ENCODE measurements around the gene IQCN.
"Not testable (repeated sequence)": the region's sequence is repeated elsewhere in the genome, so short reads cannot be mapped to it uniquely, and the experiment has no call there.

IQCN gene

DNA sequence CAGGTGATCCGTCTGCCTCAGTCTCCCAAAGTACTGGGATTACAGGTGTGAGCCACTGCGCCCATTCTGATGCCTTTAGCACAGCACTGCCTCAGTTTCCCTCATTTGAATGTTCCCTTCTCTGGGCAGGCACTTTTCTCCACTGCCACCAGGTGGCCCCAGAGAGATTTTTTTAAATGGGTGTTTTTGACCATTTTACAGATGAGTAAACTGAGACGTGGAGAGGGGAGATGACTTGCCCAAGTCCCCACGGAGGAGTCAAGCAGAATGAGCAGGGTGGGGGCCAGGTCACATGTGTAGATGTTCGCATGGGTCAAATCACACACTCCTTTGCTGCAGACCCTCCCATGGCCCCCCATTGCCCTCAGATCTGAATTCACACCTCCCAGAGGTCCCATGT, 44.8 kb downstream of the IQCN start:
- DNase-seq: no peak

DNA sequence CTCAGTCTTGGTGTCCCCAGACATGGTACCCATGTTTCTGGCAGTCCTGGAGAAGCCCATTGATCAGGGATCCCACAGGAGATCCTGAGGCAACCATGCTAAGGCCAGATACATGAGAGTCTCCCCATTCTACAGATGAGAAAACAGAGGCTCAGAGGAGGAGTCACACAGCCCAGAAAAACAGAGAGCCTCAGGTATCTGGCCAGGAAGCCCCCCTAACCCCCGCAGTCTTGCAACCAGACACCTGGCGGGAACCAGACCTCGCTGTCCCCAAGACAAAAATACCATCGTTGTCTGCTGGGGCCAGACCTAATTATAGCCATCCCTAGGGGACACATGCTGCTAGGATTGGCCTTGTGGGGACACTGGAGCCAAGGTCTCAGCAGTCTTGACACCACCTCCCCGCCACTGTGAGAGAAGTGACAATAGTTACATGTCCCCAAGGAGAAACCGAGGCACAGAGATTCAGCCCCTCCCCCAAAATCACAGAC, 46.4 kb downstream of the IQCN start:
- no peak for DNase-seq

DNA sequence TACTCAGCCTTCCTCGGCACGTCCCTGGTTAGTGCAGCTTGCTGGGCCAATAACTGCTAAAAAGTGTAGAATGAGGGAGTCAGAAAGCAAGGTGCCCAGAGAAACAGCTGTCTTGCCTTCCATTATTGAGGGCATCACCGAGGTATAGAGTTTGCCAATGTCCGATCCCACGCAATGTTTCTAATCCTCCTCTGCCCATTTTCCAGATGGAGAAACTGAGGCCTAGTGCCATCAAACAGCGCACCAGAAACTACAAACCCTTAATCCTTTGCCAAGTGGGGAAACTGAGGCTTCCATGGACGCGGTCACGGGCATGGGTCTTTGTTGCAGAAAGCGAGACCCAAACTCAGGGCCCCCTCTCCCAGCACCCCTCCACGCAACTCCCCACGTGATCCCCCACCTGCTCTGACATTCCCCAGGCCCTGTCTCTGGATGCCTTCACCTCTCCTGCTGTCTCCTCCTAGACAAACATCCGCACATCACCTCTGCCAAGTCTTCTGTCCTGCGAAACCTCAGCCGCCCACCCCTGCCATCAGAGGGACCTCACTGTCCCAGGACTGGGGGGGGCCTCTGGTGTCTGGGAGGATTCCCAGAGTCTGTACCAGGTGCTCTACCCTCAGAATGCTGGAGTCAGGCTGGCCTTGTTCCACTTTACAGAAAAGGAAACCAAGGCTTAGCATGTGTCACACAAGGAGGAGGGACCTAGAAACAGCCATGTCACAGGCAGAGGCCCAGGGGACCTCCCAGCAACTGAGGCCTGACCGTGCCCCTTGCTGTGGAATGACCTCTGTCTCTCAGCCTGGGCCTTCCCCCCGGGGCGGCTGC, 47.1 kb downstream of the IQCN start:
- no peak for DNase-seq

DNA sequence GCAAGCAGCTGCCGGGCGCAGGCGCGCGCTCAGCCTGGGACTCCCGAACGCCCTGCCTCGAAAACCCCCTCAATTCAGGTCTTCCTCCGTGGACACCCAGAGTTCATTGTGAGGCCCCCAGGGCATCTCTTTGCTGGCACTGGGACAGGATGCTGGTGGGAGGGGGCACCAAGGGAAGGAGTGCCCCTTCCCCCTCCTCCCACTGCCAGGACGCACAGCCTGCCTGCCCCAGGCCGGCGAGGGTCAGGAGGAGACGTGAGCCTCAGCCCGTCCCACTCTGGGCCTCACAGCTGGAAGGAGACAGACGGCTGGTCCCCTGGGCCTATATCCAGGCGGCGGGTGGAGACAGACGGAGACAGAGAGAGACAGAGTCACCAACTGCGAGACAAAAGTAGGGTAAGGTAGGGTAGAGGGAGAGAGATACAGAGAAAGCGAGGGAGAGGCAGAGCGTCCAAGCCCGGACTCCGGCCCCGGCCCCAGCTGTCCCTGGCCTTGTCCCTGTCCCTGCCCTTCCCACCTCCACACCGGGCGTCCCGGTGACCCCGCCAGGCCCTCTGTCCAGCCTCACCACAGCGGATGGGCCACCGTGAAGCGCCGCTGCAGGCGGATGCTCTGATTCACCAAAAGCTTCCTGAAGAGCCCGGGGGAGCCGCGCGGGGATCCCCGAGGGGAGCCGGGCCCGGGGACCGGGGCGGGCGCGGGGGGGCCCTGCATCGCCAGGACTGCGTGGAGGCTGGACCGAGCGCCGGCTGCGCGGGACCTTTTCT, 48.4 kb downstream of the IQCN start, which contains the start of gene PDE4C:
Gene PDE4C, minus strand, starts transcription at position 737 of the 767 bp plus-strand sequence. Its CDS starts 23 bp downstream, at position 714.
- DNase-seq: no peak

DNA sequence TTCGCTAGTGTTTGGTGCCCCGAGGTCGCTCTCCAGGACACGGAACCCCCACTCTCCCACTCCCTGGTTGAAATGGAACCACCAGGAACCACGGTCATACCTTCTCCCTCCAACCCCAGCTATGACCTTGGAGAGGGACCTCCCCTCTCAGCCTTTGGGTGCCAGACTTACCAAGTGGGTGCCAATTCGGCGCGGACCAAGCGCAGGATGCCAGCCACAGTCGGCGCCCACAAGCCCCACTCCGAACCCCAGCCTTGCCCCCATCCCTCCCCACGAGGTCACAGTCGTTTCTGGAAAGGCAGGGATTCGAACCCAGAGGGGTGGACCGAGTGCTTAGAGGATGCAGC, 48.9 kb downstream of the IQCN start:
- DNase-seq: no peak

DNA sequence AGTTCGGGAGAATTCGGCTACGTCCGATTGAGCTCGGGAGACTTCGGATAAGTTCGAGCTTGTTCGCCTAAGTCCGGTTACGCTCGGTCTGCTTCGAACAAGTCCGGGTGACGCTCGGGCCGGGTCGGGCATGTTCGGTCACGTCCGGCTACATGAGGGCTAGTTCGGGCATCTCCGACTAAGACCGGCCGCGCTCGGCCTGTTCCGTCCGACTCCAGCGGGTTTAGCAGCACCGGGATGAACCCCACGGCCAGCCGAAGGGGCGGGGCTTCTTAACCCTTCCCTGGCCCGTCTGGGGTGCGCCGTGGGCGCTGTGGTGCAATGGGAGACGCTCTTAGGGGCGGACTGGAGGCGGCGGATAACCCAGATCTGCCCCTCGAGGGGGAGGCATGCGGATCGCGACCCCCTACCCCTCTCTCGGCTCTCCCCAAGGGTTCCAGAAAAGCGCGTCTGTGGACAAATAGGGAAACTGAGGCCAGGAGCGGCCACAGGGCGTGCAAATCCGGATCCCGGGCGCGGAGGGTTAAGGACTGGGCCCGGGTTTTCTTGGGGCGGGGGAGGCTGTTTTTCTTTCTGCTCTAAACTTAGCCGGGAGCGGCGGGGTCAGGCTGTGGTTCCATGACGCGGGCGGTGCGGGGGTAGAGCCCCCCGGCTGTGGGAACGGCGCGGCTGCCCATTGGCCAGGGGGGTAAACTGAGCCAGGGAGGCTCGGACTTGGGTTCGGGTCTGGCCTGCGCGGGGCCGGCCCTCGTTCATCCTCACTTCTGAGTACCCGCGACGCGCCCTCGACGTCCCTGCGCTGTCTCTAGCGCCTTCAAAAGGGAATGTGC, 49.5 kb downstream of the IQCN start:
- DNase-seq: peak; percentile 97

DNA sequence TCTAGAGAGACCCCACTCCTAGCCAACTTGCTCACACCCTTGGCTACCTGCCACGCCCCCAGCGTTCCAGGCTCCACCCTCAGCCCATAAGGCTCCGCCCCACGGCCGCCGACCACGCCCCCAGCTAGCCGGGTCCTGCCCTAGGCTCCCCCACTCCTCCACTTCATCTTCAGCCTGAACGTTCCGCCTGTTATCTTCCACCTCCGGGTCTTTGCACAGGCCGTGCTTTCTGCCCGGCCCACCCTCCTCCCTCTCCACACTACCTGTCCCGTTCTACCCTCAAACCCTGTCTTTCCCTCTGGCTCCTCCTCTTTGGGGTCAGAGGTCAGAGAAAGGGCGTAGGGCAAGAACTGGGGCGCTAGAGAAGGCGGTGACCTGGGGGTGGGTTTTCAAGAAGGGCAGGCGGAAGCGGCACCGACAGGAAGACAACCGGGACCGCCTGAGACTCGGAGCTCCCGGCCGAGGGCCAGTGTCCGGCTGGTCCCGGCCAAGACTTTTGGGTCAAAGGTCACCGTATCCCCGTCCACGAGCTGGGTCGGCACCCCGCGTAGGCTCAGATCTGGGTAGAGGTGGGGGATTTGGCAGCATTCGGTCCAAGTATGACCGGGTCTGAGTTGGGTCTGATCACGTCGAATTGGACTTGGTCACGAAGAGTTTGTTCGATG, 50.3 kb downstream of the IQCN start:
- DNase-seq: peak; percentile 51

DNA sequence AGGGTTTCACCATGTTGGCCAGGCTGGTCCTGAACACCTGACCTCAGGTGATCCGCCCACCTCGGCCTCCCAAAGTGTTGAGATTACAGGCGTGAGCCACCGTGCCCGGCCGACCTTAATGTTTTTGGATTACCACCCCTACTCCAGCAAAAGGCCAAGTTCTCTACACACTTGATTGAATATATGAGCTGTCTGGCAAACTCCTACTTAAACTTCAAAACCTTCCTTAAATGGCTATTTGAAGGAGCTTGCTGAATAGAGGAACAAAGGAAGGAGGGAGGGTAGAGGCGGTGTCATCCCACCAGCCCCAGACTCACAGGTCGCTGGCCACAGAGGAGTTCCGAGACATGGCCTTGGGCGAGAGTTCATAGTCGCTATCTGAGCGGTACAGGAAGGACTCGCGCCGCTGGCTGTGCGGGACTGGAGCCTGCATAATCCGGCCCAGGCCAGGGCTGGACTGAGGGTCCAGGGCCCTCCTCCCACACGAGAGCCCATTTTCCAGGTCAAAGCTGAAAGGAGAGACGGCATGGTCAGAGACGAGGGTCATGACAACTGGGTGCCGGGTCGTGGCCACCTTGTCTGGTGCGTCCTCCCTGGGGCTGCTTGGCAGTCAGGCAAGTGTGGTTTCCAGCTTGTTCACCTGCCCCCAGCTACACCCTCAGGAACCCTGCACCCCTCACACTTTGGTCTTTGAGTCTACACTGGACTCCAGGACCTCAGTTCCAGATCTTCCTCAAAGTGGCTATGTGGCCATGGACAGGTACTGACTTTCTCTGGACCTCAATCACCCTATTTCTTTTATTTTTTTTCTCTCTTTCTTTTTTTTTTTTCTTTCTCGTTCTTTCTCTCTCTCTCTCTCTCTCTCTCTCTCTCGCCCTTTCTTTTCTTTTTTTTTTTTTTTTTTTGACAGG, 52.2 kb downstream of the IQCN start:
- no peak for DNase-seq

DNA sequence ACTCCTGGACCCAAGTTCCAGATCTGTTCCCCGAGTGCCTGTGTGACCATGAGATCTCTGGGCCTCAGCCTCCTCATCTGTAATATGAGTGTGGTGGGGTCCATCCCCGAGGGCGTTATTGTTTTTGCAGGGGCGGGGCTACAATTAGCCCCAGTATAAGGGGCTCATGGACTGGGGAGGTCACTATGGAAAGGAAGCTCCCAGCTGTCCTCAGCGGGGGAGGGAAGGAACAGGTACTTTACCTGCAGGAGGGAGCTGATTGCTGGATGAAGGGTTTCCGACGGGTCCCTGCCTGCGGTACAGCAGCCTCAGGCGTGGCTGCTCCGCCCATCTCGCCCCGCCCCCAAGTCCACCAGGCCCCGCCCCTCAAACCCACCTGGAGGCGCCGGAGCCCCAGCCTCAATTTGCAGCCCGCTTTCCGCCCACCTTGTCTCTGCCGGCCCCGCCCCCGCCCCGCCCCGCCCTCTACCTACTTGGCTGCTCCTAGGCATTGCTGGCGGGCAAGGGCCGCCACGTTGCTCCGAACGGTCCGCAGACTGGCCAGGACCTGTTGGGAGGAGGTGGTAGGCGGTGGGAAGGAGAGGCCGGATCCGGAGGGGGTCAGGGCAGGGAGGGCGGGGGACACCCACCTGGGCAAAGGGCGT, 53.5 kb downstream of the IQCN start:
- no peak for DNase-seq

DNA sequence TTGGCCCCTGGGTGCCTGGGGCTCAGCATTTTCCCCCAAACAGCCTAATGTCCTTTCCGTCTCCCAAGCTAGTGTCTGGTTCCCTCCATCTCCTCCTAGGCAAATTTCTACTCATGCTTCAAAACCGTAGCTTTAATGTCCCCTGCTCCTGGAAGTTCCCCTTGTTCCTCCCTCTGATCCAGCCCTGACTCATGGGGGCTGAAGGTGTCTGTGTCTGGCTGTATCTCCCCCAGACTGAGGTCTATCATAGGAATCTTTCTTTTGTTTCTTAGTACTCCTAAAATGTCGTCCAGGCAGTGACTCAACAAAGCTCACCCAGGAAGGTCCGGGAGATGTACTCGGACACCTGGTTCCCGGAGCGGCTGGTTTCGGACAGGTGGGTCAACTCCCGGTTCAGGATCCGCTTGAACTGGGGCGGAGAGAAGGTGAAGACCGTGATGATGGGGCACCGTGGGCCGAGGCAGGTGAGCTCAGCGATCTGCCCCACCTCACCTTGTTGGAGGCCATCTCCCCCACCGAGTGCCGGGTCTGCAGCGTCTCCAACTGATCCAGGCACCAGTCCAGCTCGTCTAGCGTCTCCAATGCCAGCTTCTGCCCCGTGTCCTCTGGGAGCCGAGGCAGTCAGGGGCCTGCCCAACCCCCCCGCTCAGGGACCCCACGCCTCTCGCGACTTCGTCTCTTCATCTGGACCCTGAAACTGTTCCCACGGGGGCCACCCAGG, 54.2 kb downstream of the IQCN start:
- no peak for DNase-seq

DNA sequence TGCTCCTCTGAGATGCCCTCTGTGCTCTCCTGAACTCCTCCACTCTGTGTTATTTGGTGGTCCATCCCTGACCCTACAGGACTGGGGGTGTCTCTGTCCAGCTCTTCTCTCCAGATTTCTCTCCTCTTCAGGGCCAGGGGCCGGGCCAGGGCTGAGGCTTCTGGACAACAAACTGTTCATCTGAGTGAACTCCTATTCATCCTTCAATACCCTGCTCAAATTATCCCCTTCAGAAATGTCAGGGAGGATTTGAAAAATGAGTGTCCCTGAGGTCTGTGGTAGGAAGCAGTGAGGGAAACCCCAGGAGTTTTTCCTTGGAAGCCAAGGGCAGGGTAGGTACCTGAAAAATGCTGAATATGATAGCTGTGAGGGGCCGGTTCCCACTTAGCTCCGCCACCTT, 55.7 kb downstream of the IQCN start:
- no peak for DNase-seq

DNA sequence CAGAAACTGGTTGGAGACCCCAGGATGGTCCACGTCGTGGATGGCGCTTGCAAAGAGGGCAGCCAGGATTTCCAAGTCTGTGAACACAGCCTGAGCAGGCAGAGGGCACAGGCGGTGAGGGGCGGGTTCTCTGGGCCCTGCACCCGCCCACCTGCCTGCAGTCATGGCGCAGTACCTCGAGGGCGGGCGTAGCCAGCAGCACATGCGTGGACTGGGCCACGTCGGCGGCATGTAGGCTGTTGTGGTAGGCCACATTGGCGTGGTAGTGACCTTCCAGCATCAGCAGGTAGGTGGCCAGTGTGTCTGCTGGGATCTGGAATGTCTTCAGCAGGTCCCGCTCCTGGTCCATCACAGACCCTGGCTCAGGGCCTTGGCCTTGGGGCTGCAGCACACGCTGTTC, 56.1 kb downstream of the IQCN start:
- no peak for DNase-seq

DNA sequence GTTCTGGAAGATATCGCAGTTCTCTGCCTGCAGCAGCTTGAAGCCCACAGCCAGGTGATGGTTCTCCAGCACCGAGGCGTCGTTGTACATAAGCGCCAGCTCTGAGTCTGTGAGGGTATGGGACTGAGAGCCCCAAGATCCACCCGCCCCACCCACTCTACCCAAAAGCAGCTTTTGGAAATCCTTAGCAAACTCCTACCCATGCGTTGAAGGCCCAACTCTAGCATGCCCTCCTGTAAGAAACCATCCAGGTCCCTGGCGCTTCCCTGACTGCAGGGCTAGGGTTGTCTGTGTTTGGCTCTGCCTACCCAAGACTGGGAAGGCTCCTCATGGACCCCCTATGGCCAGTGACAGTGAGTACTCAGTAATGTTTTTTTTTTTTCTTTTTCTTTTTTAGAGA, 57.5 kb downstream of the IQCN start:
- DNase-seq: no peak

DNA sequence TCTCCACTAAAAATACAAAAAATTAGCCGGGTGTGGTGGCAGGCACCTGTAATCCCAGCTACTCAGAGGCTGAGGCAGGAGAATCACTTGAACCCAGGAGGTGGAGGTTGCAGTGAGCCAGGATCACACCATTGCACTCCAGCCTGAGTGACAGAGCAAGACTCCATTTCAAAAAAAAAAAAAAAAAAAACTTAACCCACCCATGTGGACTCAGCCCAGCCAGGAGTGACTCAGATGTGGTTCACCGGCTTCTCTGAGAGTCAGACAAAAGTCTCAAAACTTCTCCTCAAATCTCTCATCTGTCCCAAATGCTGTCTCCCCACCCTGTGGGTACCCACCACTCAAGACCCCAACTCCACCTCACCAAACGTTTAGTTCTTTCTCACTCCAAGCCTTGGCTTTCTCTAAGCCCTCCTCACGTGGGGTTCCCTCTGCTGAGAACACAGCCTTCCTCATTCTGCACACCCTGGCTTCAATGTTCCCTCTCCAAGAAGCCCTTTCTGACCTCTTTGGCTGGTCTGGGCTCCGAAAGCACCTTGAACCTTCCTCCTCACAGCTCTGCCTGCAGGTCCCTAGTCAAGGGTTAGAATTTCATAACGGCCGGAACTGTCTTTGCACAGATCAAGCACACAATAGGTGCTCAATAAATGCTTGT, 59.3 kb downstream of the IQCN start:
- DNase-seq: no peak

DNA sequence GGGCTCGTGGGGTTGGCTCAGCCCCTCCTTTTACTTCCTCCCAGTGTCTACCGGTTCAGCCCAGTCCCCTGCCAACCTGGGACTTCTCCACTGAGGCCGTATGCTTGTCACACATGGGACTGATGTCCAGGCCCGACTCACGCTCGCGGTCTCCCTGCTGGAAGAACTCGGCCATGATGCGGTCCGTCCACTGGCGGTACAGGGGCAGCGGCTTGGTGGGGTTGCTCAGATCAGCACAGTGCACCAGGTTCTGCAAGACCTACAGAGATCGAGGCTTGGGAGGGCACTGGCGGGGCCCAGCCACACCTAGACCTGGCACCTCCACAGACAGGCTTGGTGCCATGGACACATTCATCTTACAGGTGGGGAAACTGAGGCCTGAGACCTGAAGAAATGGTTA, 62.6 kb downstream of the IQCN start:
- DNase-seq: no peak

DNA sequence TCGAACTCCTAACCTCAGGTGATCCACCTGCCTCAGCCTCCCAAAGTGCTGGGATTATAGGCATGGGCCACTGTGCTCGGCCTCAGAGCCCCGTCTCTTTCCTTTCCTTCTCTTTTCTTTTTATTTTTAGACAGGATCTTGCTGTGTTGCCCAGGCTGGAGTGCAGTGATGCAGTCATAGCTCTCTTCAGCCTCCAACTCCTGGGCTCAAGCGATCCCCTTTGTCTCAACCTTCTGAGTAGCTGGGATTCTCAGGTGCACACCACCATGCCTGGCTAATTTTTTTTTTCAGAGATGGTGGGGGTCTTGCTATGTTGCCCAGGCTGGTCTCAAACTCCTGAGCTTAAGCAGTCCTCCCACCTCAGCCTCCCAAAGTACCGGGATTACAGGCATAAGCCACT, 64.3 kb downstream of the IQCN start:
- DNase-seq: not testable (repeated sequence)

DNA sequence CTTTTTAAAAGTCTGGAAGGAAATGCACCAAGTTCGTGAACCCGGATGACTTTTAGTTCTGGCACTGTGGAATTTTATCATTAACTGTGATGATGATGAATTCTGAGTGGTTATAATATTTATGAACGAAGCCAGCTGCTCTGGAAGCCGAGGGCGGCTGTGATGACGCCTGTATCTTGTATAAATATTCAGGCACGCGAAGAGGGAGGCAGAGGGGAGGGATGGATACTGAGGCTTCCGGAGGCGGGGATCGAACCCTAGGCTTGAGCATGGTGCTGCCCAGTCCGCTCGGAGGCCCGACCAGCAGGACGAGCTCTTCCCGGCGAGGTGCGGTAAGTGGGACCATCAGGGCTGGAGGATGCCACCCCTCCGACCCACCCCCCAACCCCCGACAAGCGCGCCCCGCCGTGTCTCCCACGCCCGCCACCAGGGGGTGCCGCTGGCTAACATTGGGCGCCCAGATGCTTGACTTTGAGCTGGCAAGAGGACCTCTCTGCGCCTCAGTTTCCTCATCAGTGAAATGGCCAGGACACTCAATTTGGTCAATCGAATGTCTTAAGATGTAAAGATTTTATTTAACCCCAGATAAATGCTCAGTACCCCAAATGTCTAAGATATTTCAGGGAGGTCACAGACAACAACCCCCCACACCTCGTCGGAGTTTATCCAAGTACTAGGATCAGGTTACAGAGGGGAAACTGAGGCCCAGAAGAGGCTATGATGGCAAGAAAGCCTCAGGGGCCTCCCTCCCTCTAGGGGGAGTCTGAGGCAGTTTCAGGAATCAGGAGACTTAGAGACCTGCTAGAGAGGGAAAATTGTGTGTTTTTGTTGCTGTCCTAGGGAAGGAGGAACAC, 65.9 kb downstream of the IQCN start:
- peak; percentile 10 for DNase-seq

Data from DMS153 (cell line).